T-helper 1 cell treated with Interleukin-12 subunit alpha and Interleukin-12 subunit beta and Interleukin-4 antibody, amounts not matched to agents 30 ng/mL and 1 ng/mL, for 36 hours (primary cell): ENCODE data around the gene GPR176. TPM values are rescaled to one million over a fixed set of nuclear protein-coding genes. Genes with fewer than 3 reads are reported as not detected.

Experiments
- intact Hi-C: fragments of 100-400 bp; cut with micrococcal nuclease; formaldehyde crosslinking; loops from one replicate; pipeline ENCODE4 v1.15.1; 2024
- total RNA-seq: library from RNA; stranded (reverse); gene quantifications from 2 replicates; pipeline ENCODE4 v1.2.3, GENCODE V29; 2022

Gene GPR176
- total RNA-seq, 1 donor from 2014 or later: 0.10 TPM

- intact Hi-C loops: no loop called here
Observed at GRCh38 chr15:39864116-39864515, 56.0 kb downstream of the GPR176 start.

GRCh38 chr15:39860871-39861270, 59.2 kb downstream of the GPR176 start:
- intact Hi-C loops: no loop called here

GRCh38 chr15:39860200-39860599, 59.9 kb downstream of the GPR176 start:
- intact Hi-C loops: no loop called here

GRCh38 chr15:39859636-39860035, 60.4 kb downstream of the GPR176 start:
- intact Hi-C loops: no loop called here

GRCh38 chr15:39857132-39857531, 62.9 kb downstream of the GPR176 start:
- intact Hi-C loops: no loop called here

GRCh38 chr15:39856357-39856756, 63.7 kb downstream of the GPR176 start:
- intact Hi-C loops: no loop called here

GRCh38 chr15:39855400-39855799, 64.7 kb downstream of the GPR176 start:
- intact Hi-C loops: no loop called here

- intact Hi-C loops: no loop called here
Observed at GRCh38 chr15:39854161-39854560, 65.9 kb downstream of the GPR176 start.

- intact Hi-C loops: no loop called here
Observed at GRCh38 chr15:39852250-39852649, 67.8 kb downstream of the GPR176 start.

- intact Hi-C loops: no loop called here
Observed at GRCh38 chr15:39851500-39852092, 68.5 kb downstream of the GPR176 start.

- intact Hi-C loops: no loop called here
Observed at GRCh38 chr15:39850436-39850835, 69.6 kb downstream of the GPR176 start.

GRCh38 chr15:39846108-39846507, 74.0 kb downstream of the GPR176 start:
- intact Hi-C loops: no loop called here

GRCh38 chr15:39845582-39845981, 74.5 kb downstream of the GPR176 start:
- intact Hi-C loops: no loop called here

GRCh38 chr15:39843565-39843964, 76.5 kb downstream of the GPR176 start:
- intact Hi-C loops: no loop called here

- intact Hi-C loops: no loop called here
Observed at GRCh38 chr15:39837454-39837853, 82.6 kb downstream of the GPR176 start.

GRCh38 chr15:39835550-39835949, 84.5 kb downstream of the GPR176 start:
- intact Hi-C loops: no loop called here

- intact Hi-C loops: no loop called here
Observed at GRCh38 chr15:39834256-39834655, 85.8 kb downstream of the GPR176 start.

- intact Hi-C loops: no loop called here
Observed at GRCh38 chr15:39833515-39833981, 86.5 kb downstream of the GPR176 start.

GRCh38 chr15:39830166-39830565, 89.9 kb downstream of the GPR176 start:
- intact Hi-C loops: no loop called here

GRCh38 chr15:39828374-39828931, 91.6 kb downstream of the GPR176 start:
- intact Hi-C loops: no loop called here

GRCh38 chr15:39826975-39827374, 93.1 kb downstream of the GPR176 start:
- intact Hi-C loops: no loop called here

GRCh38 chr15:39823634-39824033, 96.4 kb downstream of the GPR176 start:
- intact Hi-C loops: no loop called here

- intact Hi-C loops: no loop called here
Observed at GRCh38 chr15:39820050-39820602, 99.9 kb downstream of the GPR176 start.
